HUES64 (cell line): ENCODE measurements around the gene DLG5.
A peak's percentile ranks its signal among the peaks of the same experiment; 100 is the strongest.

Experiments
- H3K27ac ChIP-seq: 2 replicates; pipeline ENCODE4 v1.7.0; 2013; ENCODE audit warnings: low read depth, low read length, inconsistent platforms
- H3K27me3 ChIP-seq: 2 replicates; pipeline ENCODE4 v1.6.1; 2013; ENCODE audit warnings: mild to moderate bottlenecking, low read length; ENCODE audit not compliant: insufficient read depth
- H3K36me3 ChIP-seq: 2 replicates; pipeline ENCODE4 v1.6.1; 2013; ENCODE audit warnings: mild to moderate bottlenecking, low read length; ENCODE audit not compliant: insufficient read depth
- H3K4me1 ChIP-seq: 2 replicates; pipeline ENCODE4 v1.6.1; 2013; ENCODE audit warnings: mild to moderate bottlenecking, low read length, moderate library complexity; ENCODE audit not compliant: insufficient read depth
- H3K4me3 ChIP-seq: 2 replicates; pipeline ENCODE4 v1.5.1; 2013; ENCODE audit warnings: mild to moderate bottlenecking, low read length, moderate library complexity
- H3K9ac ChIP-seq: 2 replicates; pipeline ENCODE4 v1.6.1; 2013; ENCODE audit warnings: mild to moderate bottlenecking, low read depth, low read length
- H3K9me3 ChIP-seq: 2 replicates; pipeline ENCODE4 v1.6.1; 2013; ENCODE audit warnings: low read depth, low read length; ENCODE audit not compliant: insufficient read depth
- WGBS: fragments of 150-250, 120-280 bp; methylation state at CpG from one replicate; pipeline ENCODE4 v1.1.7; 2013; ENCODE audit warnings: missing lambda C conversion rate; 5-methylcytosine and 5-hydroxymethylcytosine counted together

DLG5 gene

DNA sequence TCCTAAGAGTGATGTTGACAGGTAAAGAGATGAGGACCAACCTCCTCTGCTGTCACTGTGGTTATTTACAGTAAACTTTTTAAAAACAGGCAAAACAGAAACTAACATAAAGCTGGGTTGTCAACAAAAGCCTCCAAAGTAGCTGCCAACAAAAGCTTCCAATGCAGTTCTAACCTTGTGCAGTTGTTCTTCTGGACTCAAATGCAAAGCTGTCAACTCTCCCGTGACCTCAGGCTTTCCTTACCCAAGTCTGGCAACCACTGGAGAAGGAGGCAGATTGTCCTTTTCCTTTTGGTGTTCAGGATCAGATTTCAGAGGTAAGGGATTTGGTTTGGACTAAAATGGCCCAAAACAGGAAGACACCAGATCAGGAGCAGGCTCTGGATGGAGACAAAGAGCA lies 63.1 kb downstream of the DLG5 start:
- 92% methylated on average over 1 of the region's 1 CpG for WGBS
- Histone ChIP-seq H3K9me3 (no peaks in the 10 kb centered on the region), H3K27ac (no peak overlapping the region), H3K4me1 (peaks cover 28% of the 10 kb centered on the region), H3K36me3 (peaks cover 26% of the 10 kb centered on the region), H3K4me3 (no peak overlapping the region), H3K9ac (no peak overlapping the region), H3K27me3 (no peaks in the 10 kb centered on the region)

DNA sequence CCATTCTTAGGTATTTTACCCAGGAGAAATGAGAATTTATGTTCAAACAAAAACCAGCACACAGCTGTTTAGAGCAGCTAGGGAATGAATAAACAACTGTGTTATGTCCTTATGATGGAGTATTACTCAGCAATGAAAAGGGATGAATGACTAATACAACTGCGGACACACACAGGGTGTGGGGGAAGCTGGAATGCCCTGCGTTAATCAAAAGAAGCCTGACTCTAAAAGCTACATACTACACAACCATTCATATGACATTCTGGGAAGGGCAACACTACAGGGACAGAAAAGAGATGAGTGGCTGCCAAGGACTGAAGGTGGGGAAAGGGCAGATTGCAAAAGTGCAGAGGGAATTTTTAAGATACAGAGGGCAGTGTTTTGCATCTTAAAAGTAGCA lies 64.0 kb downstream of the DLG5 start:
- no peak overlapping the region for H3K9ac ChIP-seq
- WGBS: 100% methylated on average over 2 of the region's 2 CpGs

DNA sequence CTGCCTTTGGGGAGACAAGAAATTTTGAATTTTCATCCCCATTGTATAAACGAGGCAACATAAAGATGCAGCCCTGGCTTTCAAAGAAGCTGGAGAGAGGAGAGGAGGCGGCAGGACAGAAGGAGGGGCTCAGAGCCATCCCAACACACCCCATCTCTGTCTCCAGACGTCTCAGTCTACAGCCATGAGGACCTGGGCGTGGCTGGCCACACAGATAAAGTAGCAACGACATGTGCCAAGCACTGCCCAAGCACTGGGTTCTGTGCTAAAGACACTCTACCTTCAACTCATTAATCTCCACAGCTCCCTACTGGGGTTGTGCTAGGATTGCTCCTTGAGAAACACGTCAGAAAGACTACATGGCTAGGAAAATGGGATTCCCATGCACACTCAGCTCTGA lies 65.2 kb downstream of the DLG5 start:
- Histone ChIP-seq H3K27me3 (no peaks in the 10 kb centered on the region), H3K36me3 (peaks cover 25% of the 10 kb centered on the region; the same call in 1 of the 2 replicates), H3K9ac (no peak overlapping the region), H3K9me3 (no peaks in the 10 kb centered on the region), H3K27ac (no peak overlapping the region), H3K4me3 (no peak overlapping the region), H3K4me1 (peaks cover 17% of the 10 kb centered on the region)
- 88% methylated on average over 6 of the region's 6 CpGs for WGBS

More for the DNA sequence above, 64.0 kb downstream of the DLG5 start:
- peaks cover 22% of the 10 kb centered on the region for H3K4me1 ChIP-seq
- H3K27me3 ChIP-seq: no peaks in the 10 kb centered on the region
- H3K27ac ChIP-seq: no peak overlapping the region
- peaks cover 29% of the 10 kb centered on the region for H3K36me3 ChIP-seq
- no peak overlapping the region for H3K4me3 ChIP-seq
- H3K9me3 ChIP-seq: no peaks in the 10 kb centered on the region

DNA sequence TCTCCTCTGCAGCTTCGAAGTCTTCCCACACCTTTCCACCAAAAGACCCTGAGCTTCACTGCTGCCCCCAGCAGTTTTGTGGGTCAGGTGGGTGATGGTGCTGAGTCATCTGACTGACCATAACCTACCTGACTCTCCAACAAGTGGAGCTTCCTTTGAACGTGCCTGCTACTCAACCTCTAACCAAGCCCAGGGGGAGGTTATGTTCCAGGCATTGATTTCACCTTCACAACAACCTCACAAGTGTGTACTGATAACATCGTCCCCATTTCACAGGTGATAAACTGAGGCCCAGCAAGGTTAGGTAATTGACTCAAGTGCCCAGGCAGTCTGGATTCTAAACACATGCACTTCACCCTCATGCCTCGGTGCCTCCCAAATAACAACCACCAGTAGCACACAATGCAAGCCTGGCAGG lies 66.7 kb downstream of the DLG5 start:
- H3K9me3 ChIP-seq: no peaks in the 10 kb centered on the region
- WGBS: 89% methylated on average over 4 of the region's 4 CpGs
- peaks cover 9% of the 10 kb centered on the region; the same call in 1 of the 2 replicates for H3K4me1 ChIP-seq
- H3K27ac ChIP-seq: no peak overlapping the region
- H3K27me3 ChIP-seq: no peaks in the 10 kb centered on the region
- no peak overlapping the region for H3K4me3 ChIP-seq
- peaks cover 28% of the 10 kb centered on the region for H3K36me3 ChIP-seq
- no peak overlapping the region for H3K9ac ChIP-seq

DNA sequence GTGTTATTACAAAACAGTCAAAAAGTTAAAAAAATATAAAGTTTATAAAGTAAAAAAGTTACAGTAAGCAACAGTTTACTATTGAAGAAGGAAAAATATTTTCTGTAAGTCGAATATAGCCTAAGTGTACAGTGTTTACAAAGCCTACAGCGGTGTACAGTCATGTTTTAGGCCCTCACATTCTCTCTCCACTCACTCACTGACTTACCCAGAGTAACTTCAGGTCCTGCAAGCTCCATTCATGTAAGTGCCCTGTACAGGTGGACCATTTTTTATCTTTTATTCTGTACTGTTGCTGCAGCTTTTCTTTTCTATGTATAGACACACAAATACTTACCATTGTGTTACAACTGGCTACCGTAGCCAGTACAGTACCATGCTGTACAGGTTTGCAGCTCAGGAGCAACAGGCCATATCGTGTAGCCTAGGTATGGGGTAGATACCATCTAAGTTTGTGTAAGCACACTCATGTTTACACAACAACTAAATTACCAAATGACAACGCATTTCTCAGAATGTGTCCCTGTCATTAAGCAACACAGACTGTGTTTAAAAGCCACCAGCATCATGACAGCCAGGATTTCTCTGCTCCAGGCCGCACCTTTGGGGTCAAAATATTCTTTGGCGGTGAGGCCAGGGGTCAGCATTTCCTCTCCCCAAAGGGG lies 67.2 kb downstream of the DLG5 start:
- Histone ChIP-seq H3K27ac (no peak overlapping the region), H3K36me3 (peaks cover 28% of the 10 kb centered on the region), H3K27me3 (no peaks in the 10 kb centered on the region), H3K4me3 (no peak overlapping the region), H3K9ac (no peak overlapping the region), H3K9me3 (no peaks in the 10 kb centered on the region), H3K4me1 (0 out of 2 replicates have a peak, but pooled peaks cover 4% of the 10 kb centered on the region)
- WGBS: 88% methylated on average over 7 of the region's 7 CpGs

DNA sequence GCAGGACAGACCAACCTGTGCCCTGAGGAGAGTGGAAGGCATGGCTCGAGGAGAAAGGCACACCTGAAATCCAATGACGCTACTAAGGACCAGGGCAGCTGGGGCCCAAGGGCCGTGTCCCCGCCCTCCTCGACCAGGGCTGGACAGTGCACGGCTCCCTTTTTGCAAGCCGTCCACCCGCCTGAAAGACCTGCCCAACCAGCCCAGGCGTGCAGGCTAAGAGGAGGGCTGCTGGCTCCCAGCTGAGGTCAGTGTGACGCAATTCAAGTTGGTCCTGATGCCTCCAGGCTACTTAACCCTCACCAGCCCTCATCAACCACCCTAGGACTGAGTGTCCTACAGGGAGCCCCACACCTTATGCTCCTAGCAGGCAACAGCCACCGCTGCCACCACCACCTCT lies 69.3 kb downstream of the DLG5 start:
- Histone ChIP-seq H3K27ac (no peak overlapping the region), H3K36me3 (peaks cover 44% of the 10 kb centered on the region)
- WGBS: 90% methylated on average over 11 of the region's 11 CpGs

DNA sequence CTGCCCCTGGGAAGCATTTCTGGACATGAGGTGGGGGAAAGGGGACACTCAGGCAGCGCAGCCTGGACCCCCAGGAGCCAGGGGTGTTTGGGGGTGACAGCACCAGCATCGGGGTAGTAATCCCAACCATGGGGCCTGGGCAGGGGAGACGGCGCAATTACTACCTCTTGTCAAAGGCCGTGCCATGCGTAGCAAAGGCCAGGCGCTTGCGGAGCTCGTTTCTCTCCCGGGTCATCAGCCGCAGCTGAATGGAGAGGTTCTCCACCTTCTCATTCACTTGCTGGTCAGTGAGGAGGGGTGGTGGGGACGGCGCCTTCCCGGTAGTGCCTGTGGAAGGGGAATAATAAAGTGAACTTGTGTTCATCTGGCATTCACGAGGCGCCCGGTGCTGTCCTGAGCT lies 70.0 kb downstream of the DLG5 start:
- Histone ChIP-seq H3K36me3 (peaks cover 44% of the 10 kb centered on the region), H3K27ac (no peak overlapping the region), H3K4me1 (0 out of 2 replicates have a peak, but pooled peaks cover 4% of the 10 kb centered on the region), H3K9ac (no peak overlapping the region), H3K27me3 (no peaks in the 10 kb centered on the region), H3K4me3 (no peak overlapping the region), H3K9me3 (no peaks in the 10 kb centered on the region)
- WGBS: 95% methylated on average over 17 of the region's 17 CpGs

More for the DNA sequence above, 69.3 kb downstream of the DLG5 start:
- Histone ChIP-seq H3K4me1 (0 out of 2 replicates have a peak, but pooled peaks cover 4% of the 10 kb centered on the region), H3K4me3 (no peak overlapping the region), H3K9ac (no peak overlapping the region), H3K9me3 (no peaks in the 10 kb centered on the region), H3K27me3 (no peaks in the 10 kb centered on the region)

DNA sequence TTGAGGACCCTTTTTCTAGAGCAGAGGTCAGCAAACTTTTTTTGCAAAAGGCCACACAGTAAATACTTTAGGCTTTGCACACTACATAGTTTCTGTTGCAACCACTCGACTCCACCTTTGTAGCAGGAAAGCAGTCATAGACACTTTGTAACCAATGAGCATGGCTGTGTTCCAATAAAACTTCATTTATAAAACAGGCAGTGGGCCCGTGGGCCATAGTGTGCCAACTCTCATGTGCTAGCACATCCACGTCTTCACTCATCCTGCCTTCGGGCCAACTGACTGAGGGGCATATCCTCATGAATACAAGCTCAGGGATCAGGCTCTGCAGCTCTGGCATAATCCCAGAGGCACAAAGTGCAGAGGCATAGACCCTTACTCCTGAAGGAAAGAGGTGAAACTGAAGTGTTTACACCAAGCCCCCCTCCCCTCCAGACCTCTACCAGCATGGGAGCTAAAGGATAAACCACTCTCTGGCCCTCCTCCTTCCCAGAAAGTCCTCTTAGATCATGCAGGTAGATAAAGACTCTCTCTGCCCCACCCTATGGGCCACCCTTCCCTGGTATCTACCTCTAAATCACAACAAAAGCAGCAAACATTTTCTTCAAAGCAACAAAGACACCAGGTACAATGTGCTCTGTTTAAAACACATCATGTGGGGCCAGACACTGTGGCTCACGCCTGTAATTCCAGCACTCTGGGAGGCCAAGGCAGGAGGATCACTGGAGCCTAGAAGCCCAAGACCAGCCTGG lies 71.0 kb downstream of the DLG5 start:
- Histone ChIP-seq H3K4me3 (no peak overlapping the region), H3K9ac (no peak overlapping the region), H3K36me3 (peaks cover 44% of the 10 kb centered on the region), H3K27ac (no peak overlapping the region), H3K9me3 (no peaks in the 10 kb centered on the region), H3K4me1 (peaks cover 13% of the 10 kb centered on the region), H3K27me3 (no peaks in the 10 kb centered on the region)
- 91% methylated on average over 5 of the region's 5 CpGs for WGBS

DNA sequence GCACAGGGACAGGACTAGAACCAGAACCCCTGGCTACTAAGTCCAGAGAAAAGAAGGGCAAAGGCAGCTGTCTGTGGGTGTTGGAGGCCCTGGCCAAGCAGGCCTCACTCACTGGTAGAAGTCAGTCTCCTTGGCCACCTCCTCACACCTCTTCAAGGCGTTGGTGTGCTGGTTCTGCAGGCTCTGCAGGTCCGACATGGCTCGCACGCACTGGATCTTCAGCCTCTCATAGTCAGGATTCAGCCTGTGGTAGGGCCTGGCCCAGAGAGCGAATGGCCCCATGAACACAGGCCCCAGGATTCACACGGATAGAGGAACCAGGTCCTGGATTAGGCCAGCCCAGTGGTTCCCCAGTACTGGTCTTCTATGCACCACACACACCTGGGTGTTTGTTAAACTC lies 72.4 kb downstream of the DLG5 start:
- Histone ChIP-seq H3K27me3 (no peaks in the 10 kb centered on the region), H3K27ac (no peak overlapping the region), H3K4me3 (no peak overlapping the region), H3K9ac (no peak overlapping the region), H3K9me3 (no peaks in the 10 kb centered on the region), H3K36me3 (peaks cover 40% of the 10 kb centered on the region), H3K4me1 (peaks cover 25% of the 10 kb centered on the region)
- WGBS: 95% methylated on average over 6 of the region's 6 CpGs

DNA sequence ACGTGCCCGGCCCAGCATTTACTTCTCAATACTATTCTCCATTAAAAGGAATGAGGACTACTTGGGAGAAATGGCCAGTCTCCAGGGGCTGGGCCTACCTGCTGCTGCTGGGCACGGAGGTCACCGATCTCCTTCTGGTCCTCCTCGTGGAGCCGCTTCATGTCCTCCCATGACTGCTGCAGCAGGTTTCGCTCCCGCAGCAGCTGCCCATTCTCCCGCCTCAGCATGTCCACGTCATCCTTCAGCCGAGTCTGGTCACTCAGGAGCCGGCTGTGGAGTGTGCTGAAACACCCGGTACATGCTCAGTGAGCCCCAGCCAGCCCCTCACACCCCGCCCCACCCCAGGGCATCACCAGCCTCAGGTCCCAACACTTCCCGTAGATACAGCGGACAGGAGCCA lies 73.3 kb downstream of the DLG5 start:
- Histone ChIP-seq H3K36me3 (peaks cover 40% of the 10 kb centered on the region), H3K4me1 (peaks cover 31% of the 10 kb centered on the region), H3K9me3 (no peaks in the 10 kb centered on the region), H3K27ac (no peak overlapping the region), H3K4me3 (no peak overlapping the region), H3K27me3 (no peaks in the 10 kb centered on the region), H3K9ac (no peak overlapping the region)
- 95% methylated on average over 16 of the region's 16 CpGs for WGBS

DNA sequence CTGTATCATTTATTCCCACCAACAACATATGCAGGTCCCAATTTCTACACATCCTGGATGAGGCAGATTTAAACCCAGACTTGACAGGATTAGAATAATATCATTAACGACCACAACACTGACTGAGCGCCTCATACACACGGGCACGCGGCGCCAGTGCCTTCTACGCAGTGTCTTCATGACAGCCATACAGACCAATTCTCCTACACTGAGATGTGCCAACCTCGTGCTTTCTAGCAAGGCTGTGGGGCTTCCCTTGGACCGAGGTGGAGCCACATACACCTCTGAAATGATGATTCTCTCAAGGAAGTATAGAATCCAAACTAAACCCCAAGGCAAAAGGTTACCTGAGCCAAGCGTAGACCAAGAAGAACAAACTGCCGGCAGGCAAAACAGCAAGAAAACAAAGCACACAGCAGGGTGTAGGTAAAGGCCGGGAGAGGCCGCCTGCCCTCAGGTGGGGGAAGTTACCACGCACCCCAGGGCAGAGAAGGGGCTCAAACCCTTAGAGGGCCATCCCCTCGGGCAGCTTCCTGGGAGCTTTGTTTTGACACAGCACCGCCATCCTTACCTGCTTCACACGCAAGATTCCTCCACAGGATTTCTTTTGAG lies 75.8 kb downstream of the DLG5 start:
- H3K27ac ChIP-seq: peak overlapping the region; percentile 17; the same call in 1 of the 2 replicates
- no peak overlapping the region for H3K9ac ChIP-seq
- H3K9me3 ChIP-seq: no peaks in the 10 kb centered on the region
- peaks cover 42% of the 10 kb centered on the region for H3K4me1 ChIP-seq
- H3K36me3 ChIP-seq: peaks cover 32% of the 10 kb centered on the region
- no peaks in the 10 kb centered on the region for H3K27me3 ChIP-seq
- no peak overlapping the region for H3K4me3 ChIP-seq
- WGBS: 80% methylated on average over 17 of the region's 17 CpGs
